OCI-LY1 (cell line): ENCODE data around the gene IQSEC3.

ENCODE experiments used
- H2AFZ ChIP-seq: fragments of 200-600 bp; sonication (generic), shearing (Covaris generic); 2 replicates; pipeline ENCODE4 v1.6.0; 2014; ENCODE audit warnings: antibody characterized with exemption, mild to moderate bottlenecking, low read length
- H3F3A ChIP-seq: fragments of 200-600 bp; sonication (generic), shearing (Covaris generic); 2 replicates; pipeline ENCODE4 v1.6.0; 2014; ENCODE audit warnings: mild to moderate bottlenecking, antibody characterized with exemption, low read length, moderate library complexity; ENCODE audit not compliant: insufficient read depth
- H3K27ac ChIP-seq: fragments of 200-600 bp; sonication (generic); 2 replicates; pipeline ENCODE4 v1.5.1; 2014; ENCODE audit warnings: low read length, mixed run types, mild to moderate bottlenecking, low read depth; ENCODE audit not compliant: poor library complexity, severe bottlenecking
- H3K27me3 ChIP-seq: fragments of 200-600 bp; sonication (generic); 2 replicates; pipeline ENCODE4 v1.6.0; 2014; ENCODE audit warnings: antibody characterized with exemption, mild to moderate bottlenecking, low read length, moderate library complexity; ENCODE audit not compliant: insufficient read depth
- H3K36me3 ChIP-seq: fragments of 200-600 bp; sonication (generic); 2 replicates; pipeline ENCODE4 v1.6.1; 2014; ENCODE audit warnings: mild to moderate bottlenecking, antibody characterized with exemption, low read length, moderate library complexity, mixed read lengths; ENCODE audit not compliant: insufficient read depth
- H3K4me1 ChIP-seq: fragments of 200-600 bp; sonication (generic); 2 replicates; pipeline ENCODE4 v1.5.1; 2014; ENCODE audit warnings: mild to moderate bottlenecking, low read length, moderate library complexity; ENCODE audit not compliant: insufficient read depth, severe bottlenecking
- H3K4me2 ChIP-seq: fragments of 200-600 bp; sonication (generic), shearing (Covaris generic); 2 replicates; pipeline ENCODE4 v1.6.1; 2014; ENCODE audit warnings: low read length
- H3K4me3 ChIP-seq: fragments of 200-600 bp; sonication (generic); 2 replicates; pipeline ENCODE4 v1.5.1; 2014; ENCODE audit warnings: low read length, low read depth, mild to moderate bottlenecking, mixed read lengths; ENCODE audit not compliant: poor library complexity, severe bottlenecking
- H3K79me2 ChIP-seq: fragments of 200-600 bp; shearing (Covaris generic); 2 replicates; pipeline ENCODE4 v1.6.1; 2016; ENCODE audit warnings: mixed run types, low read length, mixed read lengths; ENCODE audit not compliant: insufficient read depth
- H3K9ac ChIP-seq: fragments of 200-600 bp; sonication (generic), shearing (Covaris generic); 2 replicates; pipeline ENCODE4 v1.6.1; 2014; ENCODE audit warnings: mild to moderate bottlenecking, low read length, mixed read lengths
- H3K9me2 ChIP-seq: fragments of 200-600 bp; sonication (generic), shearing (Covaris generic); 2 replicates; pipeline ENCODE4 v1.6.1; 2014; ENCODE audit warnings: low read depth, mild to moderate bottlenecking, low read length, mixed read lengths
- H3K9me3 ChIP-seq: fragments of 200-600 bp; shearing (Covaris generic); 2 replicates; pipeline ENCODE4 v1.6.1; 2014; ENCODE audit warnings: low read length, mixed read lengths
- H4K20me1 ChIP-seq: fragments of 200-600 bp; sonication (generic), shearing (Covaris generic); 2 replicates; pipeline ENCODE4 v1.6.0; 2016; ENCODE audit warnings: mild to moderate bottlenecking, low read length; ENCODE audit not compliant: insufficient read depth
- CTCF ChIP-seq: fragments of 200-600 bp; sonication (generic), shearing (Covaris generic); IDR thresholded peaks from 2 replicates; pipeline ENCODE4 v1.5.1; 2017; ENCODE audit warnings: mild to moderate bottlenecking, antibody characterized with exemption, low read length, moderate library complexity, mixed read lengths
- EZH2 ChIP-seq: fragments of 200-600 bp; sonication (generic), shearing (Covaris generic); IDR thresholded peaks from 2 replicates; pipeline ENCODE4 v1.8.0; 2017; ENCODE audit warnings: borderline replicate concordance, mixed run types, mild to moderate bottlenecking, antibody characterized with exemption, low read length, moderate library complexity, mixed read lengths

Gene IQSEC3

GRCh38 chr12:220946-221550 lies 154.5 kb downstream of the IQSEC3 start:
- Histone ChIP-seq H4K20me1 (no peaks in the 10 kb centered on the region), H3K9ac (no peak overlapping the region)
- TF ChIP-seq EZH2: no peak
- TF ChIP-seq CTCF: no peak

GRCh38 chr12:221736-222135 lies 155.2 kb downstream of the IQSEC3 start:
- peaks cover 2% of the 10 kb centered on the region; the same call in 1 of the 2 replicates for H3K27me3 ChIP-seq
- no peaks in the 10 kb centered on the region for H3K9me2 ChIP-seq
- TF ChIP-seq EZH2 (no peak), CTCF (no peak)
- H2AFZ ChIP-seq: no peak overlapping the region
- H3K36me3 ChIP-seq: no peaks in the 10 kb centered on the region
- no peaks in the 10 kb centered on the region for H3F3A ChIP-seq
- no peak overlapping the region for H3K4me2 ChIP-seq
- H3K4me3 ChIP-seq: no peak overlapping the region
- H3K9me3 ChIP-seq: no peaks in the 10 kb centered on the region
- no peaks in the 10 kb centered on the region for H3K4me1 ChIP-seq
- no peaks in the 10 kb centered on the region for H4K20me1 ChIP-seq
- H3K79me2 ChIP-seq: no peaks in the 10 kb centered on the region
- H3K27ac ChIP-seq: no peak overlapping the region
- no peak overlapping the region for H3K9ac ChIP-seq

More at GRCh38 chr12:220946-221550, 154.5 kb downstream of the IQSEC3 start:
- H3K79me2 ChIP-seq: no peaks in the 10 kb centered on the region
- no peak overlapping the region for H2AFZ ChIP-seq
- no peaks in the 10 kb centered on the region for H3K9me3 ChIP-seq
- H3F3A ChIP-seq: no peaks in the 10 kb centered on the region
- H3K4me3 ChIP-seq: no peak overlapping the region
- no peaks in the 10 kb centered on the region for H3K36me3 ChIP-seq
- no peak overlapping the region for H3K4me2 ChIP-seq
- no peaks in the 10 kb centered on the region for H3K4me1 ChIP-seq
- no peak overlapping the region for H3K27ac ChIP-seq
- H3K9me2 ChIP-seq: no peaks in the 10 kb centered on the region
- 0 out of 2 replicates have a peak, but pooled peaks cover 2% of the 10 kb centered on the region for H3K27me3 ChIP-seq

- H3K79me2 ChIP-seq: no peaks in the 10 kb centered on the region
- no peak overlapping the region for H3K9ac ChIP-seq
- H3K9me3 ChIP-seq: no peaks in the 10 kb centered on the region
- H2AFZ ChIP-seq: no peak overlapping the region
- H3K36me3 ChIP-seq: no peaks in the 10 kb centered on the region
- H3F3A ChIP-seq: no peaks in the 10 kb centered on the region
- H3K27ac ChIP-seq: no peak overlapping the region
- no peaks in the 10 kb centered on the region for H3K4me1 ChIP-seq
- H4K20me1 ChIP-seq: no peaks in the 10 kb centered on the region
- H3K4me3 ChIP-seq: no peak overlapping the region
- TF ChIP-seq CTCF (no peak), EZH2 (no peak)
- H3K4me2 ChIP-seq: no peak overlapping the region
- no peaks in the 10 kb centered on the region for H3K9me2 ChIP-seq
- no peaks in the 10 kb centered on the region; the same call in 1 of the 2 replicates for H3K27me3 ChIP-seq
These were observed 157.3 kb downstream of the IQSEC3 start for GRCh38 chr12:223841-224240.
